HEK293 (cell line): ENCODE measurements around the gene ZNF483.

Experiments used
- CTCF ChIA-PET: fragments of 350-600 bp; formaldehyde crosslinking; extraction: SDS; loops from one replicate; lab custom pipeline; 2021; ENCODE audit warnings: antibody characterized with exemption; lab: Yijun Ruan, JAX
- POLR2A ChIA-PET: fragments of 300-600 bp; formaldehyde crosslinking; extraction: SDS; loops from one replicate; lab custom pipeline; 2020; ENCODE audit warnings: antibody characterized with exemption, inconsistent platforms; lab: Yijun Ruan, JAX
- H3K27ac ChIP-seq: fragments of 200-500 bp; sonication (Bioruptor generic); 2 replicates; pipeline ENCODE4 v1.5.1; 2014; ENCODE audit warnings: low read depth, low read length, control low read depth, inconsistent platforms; ENCODE audit errors: extremely low read depth
- H3K36me3 ChIP-seq, 2 experiments: fragments of 200-500 bp in 1 of 2; sonication (Bioruptor generic) in 1 of 2; 1 replicate in 1 of 2; 2 replicates in 1 of 2; pipeline ENCODE4 v1.5.1; 2014 to 2017; ENCODE audit warnings: inconsistent platforms in 2 of 2, low read length in 2 of 2; ENCODE audit not compliant: control insufficient read depth in 2 of 2, insufficient read depth in 1 of 2
- H3K4me1 ChIP-seq: fragments of 200-500 bp; sonication (Bioruptor generic); 2 replicates; pipeline ENCODE4 v1.5.1; 2014; ENCODE audit warnings: mild to moderate bottlenecking, low read length, inconsistent platforms; ENCODE audit not compliant: control insufficient read depth, insufficient read depth
- H3K4me3 ChIP-seq: 2 replicates; pipeline ENCODE4 v1.5.1; 2011; ENCODE audit warnings: low read depth, mild to moderate bottlenecking, control low read depth, low read length, moderate library complexity
- H3K9me3 ChIP-seq: fragments of 200-500 bp; sonication (Bioruptor generic); 2 replicates; pipeline ENCODE4 v1.5.1; 2014; ENCODE audit warnings: low read depth, low read length, inconsistent platforms; ENCODE audit not compliant: control insufficient read depth, insufficient read depth
- GFI1B ChIP-seq: fragments of 450-650 bp; formaldehyde crosslinking; IDR thresholded peaks from 2 replicates; pipeline ENCODE4 v1.5.1; 2016; ENCODE audit warnings: missing biosample characterization, missing genetic modification characterization
- GLI2 ChIP-seq: fragments of 450-650 bp; formaldehyde crosslinking; IDR thresholded peaks from 2 replicates; pipeline ENCODE4; 2017; ENCODE audit warnings: missing biosample characterization, missing genetic modification characterization, low read depth, borderline replicate concordance
- KLF10 ChIP-seq: fragments of 450-650 bp; IDR thresholded peaks from 2 replicates; pipeline ENCODE4 v1.5.1; 2018; ENCODE audit warnings: missing biosample characterization, mild to moderate bottlenecking, missing genetic modification characterization
- KLF16 ChIP-seq: fragments of 450-650 bp; formaldehyde crosslinking; IDR thresholded peaks from 2 replicates; pipeline ENCODE4 v1.5.1; 2017; ENCODE audit warnings: missing biosample characterization, missing genetic modification characterization
- TCF7L2 ChIP-seq: IDR thresholded peaks from 2 replicates; pipeline ENCODE4 v1.6.1; 2011; ENCODE audit warnings: low read depth, mild to moderate bottlenecking, inconsistent platforms, low read length, moderate library complexity, borderline replicate concordance
- ZNF155 ChIP-seq: fragments of 450-650 bp; formaldehyde crosslinking; IDR thresholded peaks from 2 replicates; pipeline ENCODE4 v1.5.1; 2016; ENCODE audit warnings: missing biosample characterization, missing genetic modification characterization
- ZNF223 ChIP-seq: fragments of 450-650 bp; formaldehyde crosslinking; IDR thresholded peaks from 2 replicates; pipeline ENCODE4 v1.5.1; 2016; ENCODE audit warnings: missing biosample characterization, missing genetic modification characterization
- ZNF366 ChIP-seq: fragments of 450-650 bp; formaldehyde crosslinking; conservative IDR thresholded peaks from 2 replicates; pipeline ENCODE4 v1.5.1; 2016; ENCODE audit warnings: missing biosample characterization, missing genetic modification characterization
- ZNF433 ChIP-seq: fragments of 450-650 bp; formaldehyde crosslinking; IDR thresholded peaks from 2 replicates; pipeline ENCODE4 v1.5.1; 2016; ENCODE audit warnings: missing biosample characterization, missing genetic modification characterization, low read depth
- ZNF530 ChIP-seq: fragments of 450-650 bp; formaldehyde crosslinking; IDR thresholded peaks from 2 replicates; pipeline ENCODE4 v1.5.1; 2016; ENCODE audit warnings: low read depth, missing biosample characterization, missing genetic modification characterization
- ZNF560 ChIP-seq: fragments of 450-650 bp; formaldehyde crosslinking; IDR thresholded peaks from 2 replicates; pipeline ENCODE4 v1.5.1; 2017; ENCODE audit warnings: missing biosample characterization, missing genetic modification characterization, borderline replicate concordance
- ZNF571 ChIP-seq: fragments of 450-650 bp; formaldehyde crosslinking; IDR thresholded peaks from 2 replicates; pipeline ENCODE4 v1.5.0; 2017; ENCODE audit warnings: missing biosample characterization, missing genetic modification characterization
- ZNF585B ChIP-seq: fragments of 450-650 bp; formaldehyde crosslinking; IDR thresholded peaks from 2 replicates; pipeline ENCODE4 v1.5.1; 2016; ENCODE audit warnings: missing biosample characterization, missing genetic modification characterization
- ZNF707 ChIP-seq: fragments of 450-650 bp; formaldehyde crosslinking; IDR thresholded peaks from 2 replicates; pipeline ENCODE4 v1.5.1; 2016; ENCODE audit warnings: missing biosample characterization, missing genetic modification characterization
- TF ChIP-seq, protein P1 (sequence below): fragments of 450-650 bp; formaldehyde crosslinking; IDR thresholded peaks from 2 replicates; pipeline ENCODE4 v1.5.1; 2016; ENCODE audit warnings: missing biosample characterization, missing genetic modification characterization
- TF ChIP-seq, protein P2 (sequence below): fragments of 450-650 bp; formaldehyde crosslinking; IDR thresholded peaks from 2 replicates; pipeline ENCODE4 v1.5.1; 2016; ENCODE audit warnings: missing biosample characterization, missing genetic modification characterization
- TF ChIP-seq, protein P3 (sequence below): fragments of 450-650 bp; formaldehyde crosslinking; IDR thresholded peaks from 2 replicates; pipeline ENCODE4 v1.5.1; 2016; ENCODE audit warnings: missing biosample characterization, missing genetic modification characterization, borderline replicate concordance
- TF ChIP-seq, protein P4 (sequence below): fragments of 450-650 bp; formaldehyde crosslinking; IDR thresholded peaks from 2 replicates; pipeline ENCODE4 v1.5.1; 2017; ENCODE audit warnings: missing biosample characterization, mild to moderate bottlenecking, missing genetic modification characterization, moderate library complexity

The ZNF483 gene

DNA sequence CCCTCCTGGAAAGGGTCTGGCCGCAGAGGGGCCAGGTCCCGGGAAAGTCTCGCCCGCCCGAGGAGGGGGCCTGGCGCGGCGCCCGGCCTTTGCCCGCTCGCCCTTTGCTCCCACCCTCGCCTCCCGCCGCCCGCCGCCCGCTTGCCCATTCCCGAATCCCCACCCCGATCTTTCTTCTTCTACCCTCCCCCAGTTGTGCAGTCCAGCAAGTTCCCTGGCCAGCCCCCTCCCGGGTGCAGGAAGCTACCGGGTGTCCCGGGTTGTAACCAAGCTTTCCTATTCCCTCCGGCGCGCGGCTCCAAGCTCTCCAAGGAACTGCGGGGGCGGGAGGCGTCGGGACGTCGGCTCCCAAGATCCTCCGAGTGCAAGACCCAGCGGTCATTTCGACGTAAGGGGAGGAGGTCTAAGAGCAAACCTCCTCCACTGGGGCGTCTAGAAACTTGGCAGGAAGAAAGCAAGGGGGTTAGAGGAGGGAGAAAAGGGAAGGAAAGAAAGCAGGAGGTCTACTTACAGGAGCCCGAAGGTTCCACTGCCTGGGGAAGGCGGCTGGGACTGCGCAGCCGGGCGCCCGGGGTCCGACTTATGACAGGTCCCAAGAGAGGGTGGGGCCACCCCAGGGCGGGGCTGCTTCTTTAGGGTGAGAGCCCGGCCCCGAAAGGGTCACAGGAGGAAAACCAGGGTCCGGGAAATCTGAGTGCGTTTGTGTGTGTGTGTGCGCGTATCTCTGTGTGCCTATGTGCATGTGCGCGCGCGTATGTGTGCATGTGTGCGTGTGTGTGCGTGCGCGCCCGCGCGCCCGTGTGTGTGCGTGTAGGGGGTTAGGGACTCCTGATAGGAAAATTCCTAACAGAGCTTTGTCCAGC, 74.3 kb downstream of the ZNF483 start, which contains the start of gene PTGR1 (continued):
- TF ChIP-seq, protein P1, sequence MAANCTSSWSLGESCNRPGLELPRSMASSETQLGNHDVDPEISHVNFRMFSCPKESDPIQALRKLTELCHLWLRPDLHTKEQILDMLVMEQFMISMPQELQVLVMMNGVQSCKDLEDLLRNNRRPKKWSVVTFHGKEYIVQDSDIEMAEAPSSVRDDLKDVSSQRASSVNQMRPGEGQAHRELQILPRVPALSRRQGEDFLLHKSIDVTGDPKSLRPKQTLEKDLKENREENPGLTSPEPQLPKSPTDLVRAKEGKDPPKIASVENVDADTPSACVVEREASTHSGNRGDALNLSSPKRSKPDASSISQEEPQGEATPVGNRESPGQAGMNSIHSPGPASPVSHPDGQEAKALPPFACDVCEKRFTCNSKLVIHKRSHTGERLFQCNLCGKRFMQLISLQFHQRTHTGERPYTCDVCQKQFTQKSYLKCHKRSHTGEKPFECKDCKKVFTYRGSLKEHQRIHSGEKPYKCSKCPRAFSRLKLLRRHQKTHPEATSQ (tag by site-specific recombination), result no peak
- no peak for TF ChIP-seq GFI1B (tag by site-specific recombination)

DNA sequence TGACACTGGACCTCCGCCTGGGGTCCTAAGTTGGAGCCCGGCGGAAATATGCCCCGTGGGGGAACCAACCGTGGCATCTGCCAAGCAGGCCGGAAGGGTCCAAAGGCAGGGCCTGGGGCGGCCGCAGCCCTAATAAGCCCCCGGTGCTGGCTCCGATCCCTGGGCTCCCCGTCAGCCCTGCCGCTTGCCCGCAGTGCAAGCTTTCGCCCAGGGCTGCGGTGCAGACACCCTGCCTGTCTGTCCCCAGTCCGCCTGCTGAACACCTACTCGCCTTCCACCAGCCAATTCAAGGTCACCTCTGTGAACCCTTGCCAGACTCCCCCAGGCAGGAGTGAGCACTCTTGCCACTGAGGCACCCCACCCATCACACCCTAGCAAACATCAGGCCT, 75.0 kb downstream of the ZNF483 start:
- Histone ChIP-seq H3K9me3 (no peaks in the 10 kb centered on the region), H3K4me1 (peaks cover 5% of the 10 kb centered on the region; the same call in 1 of the 2 replicates), H3K27ac (no peak overlapping the region), H3K4me3 (no peak overlapping the region; the same call in 1 of the 2 replicates), H3K36me3 (peaks cover 0 to 17% of the 10 kb centered on the region in 2 experiments; a peak in 2 of 3 replicates)
- TF ChIP-seq KLF16, result no peak
- TF ChIP-seq ZNF366 (tag by site-specific recombination), result no peak
- TF ChIP-seq, protein P2, sequence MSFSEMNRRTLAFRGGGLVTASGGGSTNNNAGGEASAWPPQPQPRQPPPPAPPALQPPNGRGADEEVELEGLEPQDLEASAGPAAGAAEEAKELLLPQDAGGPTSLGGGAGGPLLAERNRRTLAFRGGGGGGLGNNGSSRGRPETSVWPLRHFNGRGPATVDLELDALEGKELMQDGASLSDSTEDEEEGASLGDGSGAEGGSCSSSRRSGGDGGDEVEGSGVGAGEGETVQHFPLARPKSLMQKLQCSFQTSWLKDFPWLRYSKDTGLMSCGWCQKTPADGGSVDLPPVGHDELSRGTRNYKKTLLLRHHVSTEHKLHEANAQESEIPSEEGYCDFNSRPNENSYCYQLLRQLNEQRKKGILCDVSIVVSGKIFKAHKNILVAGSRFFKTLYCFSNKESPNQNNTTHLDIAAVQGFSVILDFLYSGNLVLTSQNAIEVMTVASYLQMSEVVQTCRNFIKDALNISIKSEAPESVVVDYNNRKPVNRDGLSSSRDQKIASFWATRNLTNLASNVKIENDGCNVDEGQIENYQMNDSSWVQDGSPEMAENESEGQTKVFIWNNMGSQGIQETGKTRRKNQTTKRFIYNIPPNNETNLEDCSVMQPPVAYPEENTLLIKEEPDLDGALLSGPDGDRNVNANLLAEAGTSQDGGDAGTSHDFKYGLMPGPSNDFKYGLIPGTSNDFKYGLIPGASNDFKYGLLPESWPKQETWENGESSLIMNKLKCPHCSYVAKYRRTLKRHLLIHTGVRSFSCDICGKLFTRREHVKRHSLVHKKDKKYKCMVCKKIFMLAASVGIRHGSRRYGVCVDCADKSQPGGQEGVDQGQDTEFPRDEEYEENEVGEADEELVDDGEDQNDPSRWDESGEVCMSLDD, result no peak
- no peak for TF ChIP-seq ZNF585B (tag by site-specific recombination)
- ChIA-PET CTCF (interaction anchor here (0.7 to 1.0 kb wide), 4 partner anchors 12 to 1131 kb away, joined by 3 to 9 read pairs (median 4); no protein-coding TSS in a partner anchor), POLR2A (no interaction called here)

DNA sequence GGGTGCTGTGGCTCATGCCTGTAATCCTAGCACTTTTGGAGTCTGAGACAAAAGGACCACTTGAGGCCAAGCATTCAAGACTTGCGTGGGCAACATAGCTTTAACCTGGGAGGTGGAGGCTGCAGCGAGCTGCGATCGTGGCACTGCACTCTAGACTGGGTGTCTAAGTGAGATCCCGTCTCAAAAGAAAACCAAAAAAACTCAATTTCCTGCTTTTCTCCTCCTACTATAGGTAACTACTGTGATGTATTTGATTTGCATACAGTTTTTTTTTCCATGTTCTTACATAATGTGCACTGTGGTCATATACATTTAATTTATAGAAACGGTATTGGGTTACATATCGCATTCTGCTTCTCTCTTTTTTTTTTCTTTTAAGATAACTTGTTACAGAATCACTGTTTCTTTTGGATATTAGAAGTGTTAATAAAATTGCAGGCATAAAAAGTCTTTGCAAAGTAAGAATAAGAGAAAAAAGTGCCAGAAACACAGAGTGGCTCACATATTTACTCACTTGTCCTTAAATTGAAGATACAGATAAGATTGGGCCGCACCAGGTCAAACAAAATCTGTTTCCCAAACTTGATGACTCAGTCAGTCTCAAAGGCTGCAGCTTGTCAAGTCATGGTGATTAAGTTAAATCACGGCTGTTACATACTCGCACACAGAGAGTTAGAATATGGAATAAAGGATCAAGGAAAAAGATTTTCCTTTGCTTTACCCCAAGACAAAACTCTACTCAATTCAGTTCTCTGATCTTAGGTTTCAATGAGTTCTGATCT, 76.4 kb downstream of the ZNF483 start:
- peaks cover 0 to 7% of the 10 kb centered on the region in 2 experiments; a peak in 1 of 3 replicates for H3K36me3 ChIP-seq
- TF ChIP-seq GLI2, result no peak
- TF ChIP-seq TCF7L2, result no peak
- peaks cover 5% of the 10 kb centered on the region; the same call in 1 of the 2 replicates for H3K4me1 ChIP-seq
- H3K9me3 ChIP-seq, result no peaks in the 10 kb centered on the region
- CTCF ChIA-PET, result no interaction called here
- POLR2A ChIA-PET, result no interaction called here
- no peak overlapping the region for H3K27ac ChIP-seq
- no peak overlapping the region for H3K4me3 ChIP-seq

DNA sequence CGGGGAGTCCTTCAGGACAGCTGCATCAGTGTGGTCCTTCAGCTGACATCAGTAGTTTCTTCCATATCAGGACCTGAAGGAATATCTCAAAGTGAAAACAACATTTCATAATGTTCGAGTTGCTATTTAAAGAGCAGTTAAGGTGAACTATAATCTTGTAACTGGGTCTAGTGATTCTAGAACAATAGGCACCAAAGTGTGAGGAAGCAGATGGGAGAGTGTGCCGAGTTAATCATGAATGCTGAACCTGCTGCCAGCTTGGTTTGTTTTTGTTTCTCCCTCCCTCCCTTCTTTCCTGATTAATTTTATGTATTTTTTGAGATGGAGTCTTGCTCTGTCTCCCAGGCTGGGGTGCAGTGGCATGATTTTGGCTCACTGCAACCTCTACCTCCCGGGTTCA, 78.1 kb downstream of the ZNF483 start:
- no peak overlapping the region for H3K4me3 ChIP-seq
- H3K36me3 ChIP-seq, result no peaks in the 10 kb centered on the region
- H3K27ac ChIP-seq, result no peak overlapping the region
- POLR2A ChIA-PET, result no interaction called here
- CTCF ChIA-PET, result interaction anchor here (1.3 kb wide), 1 partner anchor 10 kb away, joined by 4 read pairs; no protein-coding TSS in a partner anchor
- H3K9me3 ChIP-seq, result no peaks in the 10 kb centered on the region
- peaks cover 5% of the 10 kb centered on the region; the same call in 1 of the 2 replicates for H3K4me1 ChIP-seq
- TF ChIP-seq, protein P3, sequence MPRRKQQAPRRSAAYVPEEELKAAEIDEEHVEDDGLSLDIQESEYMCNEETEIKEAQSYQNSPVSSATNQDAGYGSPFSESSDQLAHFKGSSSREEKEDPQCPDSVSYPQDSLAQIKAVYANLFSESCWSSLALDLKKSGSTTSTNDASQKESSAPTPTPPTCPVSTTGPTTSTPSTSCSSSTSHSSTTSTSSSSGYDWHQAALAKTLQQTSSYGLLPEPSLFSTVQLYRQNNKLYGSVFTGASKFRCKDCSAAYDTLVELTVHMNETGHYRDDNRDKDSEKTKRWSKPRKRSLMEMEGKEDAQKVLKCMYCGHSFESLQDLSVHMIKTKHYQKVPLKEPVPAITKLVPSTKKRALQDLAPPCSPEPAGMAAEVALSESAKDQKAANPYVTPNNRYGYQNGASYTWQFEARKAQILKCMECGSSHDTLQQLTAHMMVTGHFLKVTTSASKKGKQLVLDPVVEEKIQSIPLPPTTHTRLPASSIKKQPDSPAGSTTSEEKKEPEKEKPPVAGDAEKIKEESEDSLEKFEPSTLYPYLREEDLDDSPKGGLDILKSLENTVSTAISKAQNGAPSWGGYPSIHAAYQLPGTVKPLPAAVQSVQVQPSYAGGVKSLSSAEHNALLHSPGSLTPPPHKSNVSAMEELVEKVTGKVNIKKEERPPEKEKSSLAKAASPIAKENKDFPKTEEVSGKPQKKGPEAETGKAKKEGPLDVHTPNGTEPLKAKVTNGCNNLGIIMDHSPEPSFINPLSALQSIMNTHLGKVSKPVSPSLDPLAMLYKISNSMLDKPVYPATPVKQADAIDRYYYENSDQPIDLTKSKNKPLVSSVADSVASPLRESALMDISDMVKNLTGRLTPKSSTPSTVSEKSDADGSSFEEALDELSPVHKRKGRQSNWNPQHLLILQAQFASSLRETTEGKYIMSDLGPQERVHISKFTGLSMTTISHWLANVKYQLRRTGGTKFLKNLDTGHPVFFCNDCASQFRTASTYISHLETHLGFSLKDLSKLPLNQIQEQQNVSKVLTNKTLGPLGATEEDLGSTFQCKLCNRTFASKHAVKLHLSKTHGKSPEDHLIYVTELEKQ, result no peak
- TF ChIP-seq KLF10 (tag by site-specific recombination) (no peak), ZNF223 (tag by site-specific recombination) (no peak), ZNF560 (tag by site-specific recombination) (no peak), ZNF530 (tag by site-specific recombination) (no peak), ZNF155 (tag by site-specific recombination) (no peak), ZNF433 (no peak), ZNF707 (tag by site-specific recombination) (no peak), ZNF571 (no peak)
- TF ChIP-seq, protein P4, sequence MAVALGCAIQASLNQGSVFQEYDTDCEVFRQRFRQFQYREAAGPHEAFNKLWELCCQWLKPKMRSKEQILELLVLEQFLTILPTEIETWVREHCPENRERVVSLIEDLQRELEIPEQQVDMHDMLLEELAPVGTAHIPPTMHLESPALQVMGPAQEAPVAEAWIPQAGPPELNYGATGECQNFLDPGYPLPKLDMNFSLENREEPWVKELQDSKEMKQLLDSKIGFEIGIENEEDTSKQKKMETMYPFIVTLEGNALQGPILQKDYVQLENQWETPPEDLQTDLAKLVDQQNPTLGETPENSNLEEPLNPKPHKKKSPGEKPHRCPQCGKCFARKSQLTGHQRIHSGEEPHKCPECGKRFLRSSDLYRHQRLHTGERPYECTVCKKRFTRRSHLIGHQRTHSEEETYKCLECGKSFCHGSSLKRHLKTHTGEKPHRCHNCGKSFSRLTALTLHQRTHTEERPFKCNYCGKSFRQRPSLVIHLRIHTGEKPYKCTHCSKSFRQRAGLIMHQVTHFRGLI (tag by site-specific recombination), result no peak
